Measurements from ENCODE around the gene SMAD3.

GRCh38 chr15:67207555-67208207 is 142.3 kb downstream of the SMAD3 start:
- TF ChIP-seq POLR2A (IDR thresholded peaks at IDR 0.05; ENCODE audit: low read depth) (no peak), POLR2AphosphoS5 (IDR thresholded peaks at IDR 0.05) (no peak), CTCF (IDR thresholded peaks at IDR 0.05) (no peak)

Measured in esophagus muscularis mucosa (tissue), 3 donors.